SJSA1 (cell line): Measurements from ENCODE around the gene P2RX6. TPM values are rescaled to one million over a fixed set of nuclear protein-coding genes. Genes with fewer than 3 reads are reported as not detected.
"Not testable (repeated sequence)": the region's sequence is repeated elsewhere in the genome, so short reads cannot be mapped to it uniquely, and the experiment has no call there.

Source experiments
- DNase-seq, 2 experiments: peaks; one replicate each; pipeline ENCODE4 v3.0.0-alpha.2; 2015 to 2020; ENCODE audit warnings: low spot score in 2 of 2, low read depth in 1 of 2
- H3K27ac ChIP-seq: fragments of 250-450 bp; sonication (Bioruptor Pico); 2 replicates; pipeline ENCODE4 v1.5.1; 2020; ENCODE audit warnings: mild to moderate bottlenecking, moderate library complexity
- H3K27me3 ChIP-seq: fragments of 250-450 bp; sonication (Bioruptor Pico); replicated peaks from 2 replicates; pipeline ENCODE4 v1.5.1; 2020; ENCODE audit warnings: mild to moderate bottlenecking, moderate library complexity
- H3K36me3 ChIP-seq: fragments of 250-450 bp; sonication (Bioruptor Pico); 2 replicates; pipeline ENCODE4 v1.5.1; 2020; ENCODE audit warnings: mild to moderate bottlenecking
- H3K4me1 ChIP-seq: fragments of 250-450 bp; sonication (Bioruptor Pico); replicated peaks from 2 replicates; pipeline ENCODE4 v1.6.1; 2021; ENCODE audit warnings: mild to moderate bottlenecking
- H3K4me3 ChIP-seq: fragments of 250-450 bp; sonication (Bioruptor Pico); 2 replicates; pipeline ENCODE4 v1.5.1; 2020; ENCODE audit warnings: mild to moderate bottlenecking
- H3K9me3 ChIP-seq: fragments of 250-450 bp; sonication (Bioruptor Pico); replicated peaks from 2 replicates; pipeline ENCODE4 v1.5.1; 2020; ENCODE audit warnings: mild to moderate bottlenecking
- total RNA-seq: library from RNA; depleted of rRNA; stranded (reverse); fragments of >200 nt; shearing (Covaris generic); gene quantifications from 2 replicates; pipeline ENCODE4 v1.2.3, GENCODE V29; 2014

P2RX6 gene
- total RNA-seq, 1 experiment from 2014 or later = 0.05 TPM

DNA sequence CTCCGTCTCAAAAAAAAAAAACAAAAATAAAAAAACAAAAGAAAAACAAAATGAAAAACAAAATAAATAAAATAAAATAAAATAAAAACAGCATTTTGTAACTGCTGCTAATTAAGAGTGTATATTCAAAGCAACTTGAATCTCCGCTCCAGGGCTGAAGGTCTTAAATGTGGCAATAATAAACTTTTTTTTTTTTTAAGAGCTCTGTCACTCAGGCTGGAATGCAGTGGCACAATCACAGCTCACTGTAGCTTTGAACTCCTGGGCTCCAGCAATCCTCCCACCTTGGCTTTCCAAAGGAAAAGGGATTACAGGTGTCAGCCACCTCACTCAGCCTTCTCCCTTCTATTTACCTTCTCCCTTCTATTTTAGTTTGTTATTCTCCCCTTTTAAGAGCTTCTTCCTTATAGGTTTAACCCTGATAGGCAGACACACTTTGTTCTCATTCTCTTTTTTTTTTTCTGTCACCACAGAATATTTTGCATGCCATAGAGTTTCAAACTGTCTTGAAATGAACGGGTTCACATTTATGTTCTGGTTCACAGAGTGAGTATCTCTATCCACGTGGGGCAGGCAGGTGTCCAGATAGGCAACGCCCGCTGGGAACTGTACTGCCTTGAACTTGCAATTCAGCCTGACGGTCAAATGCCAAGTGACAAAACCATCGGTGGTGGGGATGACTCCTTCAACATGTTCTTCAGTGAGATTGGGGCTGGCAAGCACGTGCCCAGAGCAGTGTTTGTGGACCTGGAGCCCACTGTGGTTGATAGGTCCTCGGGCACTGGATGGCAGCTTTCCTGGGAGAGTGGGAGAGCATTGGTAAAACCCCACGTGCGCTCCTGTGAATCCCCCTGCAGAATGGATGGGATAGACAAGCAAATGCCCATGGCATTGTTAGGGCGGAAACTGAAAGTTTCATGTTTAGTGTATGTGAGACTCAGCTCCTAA is 50.2 kb downstream of the P2RX6 start:
- Histone ChIP-seq H3K4me3 (no peak overlapping the region), H3K27ac (no peak overlapping the region), H3K9me3 (no peaks in the 10 kb centered on the region), H3K27me3 (no peaks in the 10 kb centered on the region), H3K4me1 (no peaks in the 10 kb centered on the region), H3K36me3 (no peaks in the 10 kb centered on the region)
- no peak for DNase-seq

DNA sequence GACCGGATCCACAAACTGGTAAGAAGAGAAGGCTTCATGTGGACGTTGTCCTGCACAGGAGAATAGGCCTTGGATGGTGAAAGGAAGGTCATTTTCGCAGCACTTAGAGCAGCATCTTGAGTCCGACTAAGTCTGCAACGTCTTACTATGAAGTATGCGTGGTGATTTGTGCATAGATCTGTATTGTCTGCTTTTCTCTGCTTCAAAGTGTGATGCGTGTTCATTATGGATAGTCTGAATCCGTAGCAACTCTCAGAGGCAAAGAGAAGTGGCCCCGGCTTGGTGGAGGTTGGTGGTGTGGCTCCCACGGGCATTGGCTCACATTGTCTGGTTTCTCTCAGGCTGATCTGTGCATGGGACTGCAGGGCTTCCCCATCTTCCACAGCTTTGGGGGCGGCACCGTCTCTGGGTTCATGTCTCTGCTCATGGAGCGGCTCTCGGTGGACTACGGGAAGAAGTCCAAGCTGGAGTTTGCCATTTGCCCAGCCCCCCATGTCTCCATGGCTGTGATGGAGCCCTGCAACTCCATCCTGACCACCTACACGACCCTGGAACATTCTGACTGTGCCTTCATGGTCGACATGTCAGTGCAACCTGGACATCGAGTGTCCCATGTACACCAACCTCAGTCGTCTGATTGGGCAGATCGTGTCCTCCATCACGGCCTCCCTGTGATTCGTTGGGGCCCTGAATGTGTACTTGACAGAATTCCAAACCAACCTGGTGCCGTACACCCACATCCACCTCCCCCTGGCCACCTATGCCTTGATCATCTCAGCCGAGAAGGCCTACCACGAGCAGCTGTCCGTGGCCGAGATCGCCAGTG is 52.3 kb downstream of the P2RX6 start:
- no peaks in the 10 kb centered on the region for H3K27me3 ChIP-seq
- H3K9me3 ChIP-seq = peaks cover 6% of the 10 kb centered on the region; the same call in 1 of the 2 replicates
- DNase-seq = no peak
- no peak overlapping the region for H3K4me3 ChIP-seq
- H3K4me1 ChIP-seq = no peaks in the 10 kb centered on the region
- H3K27ac ChIP-seq = no peak overlapping the region
- H3K36me3 ChIP-seq = no peaks in the 10 kb centered on the region

DNA sequence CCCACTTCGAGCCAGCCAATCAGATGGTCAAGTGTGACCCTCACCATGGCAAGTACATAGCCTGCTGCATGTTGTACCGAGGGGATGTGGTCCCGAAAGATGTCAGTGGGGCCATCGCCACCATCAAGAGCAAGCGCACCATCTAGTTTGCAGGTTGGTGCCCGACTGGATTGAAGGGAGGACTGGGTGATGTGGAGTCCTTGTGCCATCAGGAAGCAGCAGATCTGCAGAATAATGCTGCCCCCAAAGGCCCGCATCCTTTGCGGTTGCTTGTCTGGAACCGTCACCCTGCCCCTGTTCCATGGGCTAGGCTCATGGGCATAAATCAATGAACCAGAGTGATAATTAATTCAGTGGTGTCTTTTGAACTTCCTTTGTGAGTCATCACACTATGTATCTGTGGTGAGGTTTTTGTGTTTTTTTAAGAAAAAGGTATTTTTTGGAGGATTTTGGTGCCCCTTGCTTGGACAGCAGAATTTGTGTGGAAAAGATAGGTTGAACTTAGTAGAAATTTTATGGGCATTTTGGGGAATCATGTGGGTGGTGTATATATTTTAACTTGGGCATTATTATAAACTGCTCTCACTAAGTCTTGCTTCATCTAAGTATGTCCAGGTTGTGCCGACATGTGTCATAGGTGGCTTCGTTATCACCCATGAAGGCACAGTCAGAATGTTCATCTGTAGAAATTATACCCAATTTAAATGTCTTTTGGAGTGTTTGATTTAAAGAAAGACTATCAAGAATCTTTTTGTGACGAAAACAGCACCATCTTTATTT is 53.1 kb downstream of the P2RX6 start:
- Histone ChIP-seq H3K27me3 (no peaks in the 10 kb centered on the region), H3K4me1 (no peaks in the 10 kb centered on the region), H3K9me3 (peaks cover 6% of the 10 kb centered on the region; the same call in 1 of the 2 replicates), H3K36me3 (no peaks in the 10 kb centered on the region), H3K27ac (no peak overlapping the region), H3K4me3 (no peak overlapping the region)
- no peak for DNase-seq

DNA sequence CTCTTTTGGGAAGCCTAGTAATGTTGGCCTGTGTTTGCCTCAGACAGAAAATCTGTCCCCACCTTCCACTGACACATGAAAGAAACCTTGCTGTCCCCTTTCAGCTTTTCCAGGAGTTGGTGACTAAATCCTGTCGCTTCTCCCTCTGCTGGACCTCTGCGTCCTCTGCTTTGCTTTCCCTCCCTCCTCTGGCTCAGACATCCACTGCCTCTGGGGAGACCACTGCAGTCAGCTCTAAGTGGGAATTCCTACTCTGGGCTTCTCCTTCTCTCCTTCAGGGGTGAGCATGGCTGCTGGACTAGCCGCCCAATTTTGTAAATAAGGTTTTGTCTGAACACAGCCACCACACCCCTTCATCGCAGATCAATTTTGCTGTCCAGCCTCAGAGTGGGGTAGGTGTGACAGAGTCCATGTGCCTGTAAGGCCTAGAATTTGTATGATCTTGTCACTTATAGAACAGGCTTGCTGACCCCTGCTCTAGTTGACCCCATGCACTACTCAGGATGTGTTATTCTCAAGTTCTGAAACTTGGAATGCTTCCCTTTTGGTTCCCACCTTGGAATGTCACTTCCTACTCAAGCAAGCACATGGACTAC is 53.8 kb downstream of the P2RX6 start:
- H3K4me1 ChIP-seq = no peaks in the 10 kb centered on the region
- H3K9me3 ChIP-seq = peaks cover 6% of the 10 kb centered on the region; the same call in 1 of the 2 replicates
- DNase-seq = no peak
- no peak overlapping the region for H3K27ac ChIP-seq
- no peak overlapping the region for H3K4me3 ChIP-seq
- H3K36me3 ChIP-seq = no peaks in the 10 kb centered on the region
- no peaks in the 10 kb centered on the region for H3K27me3 ChIP-seq

DNA sequence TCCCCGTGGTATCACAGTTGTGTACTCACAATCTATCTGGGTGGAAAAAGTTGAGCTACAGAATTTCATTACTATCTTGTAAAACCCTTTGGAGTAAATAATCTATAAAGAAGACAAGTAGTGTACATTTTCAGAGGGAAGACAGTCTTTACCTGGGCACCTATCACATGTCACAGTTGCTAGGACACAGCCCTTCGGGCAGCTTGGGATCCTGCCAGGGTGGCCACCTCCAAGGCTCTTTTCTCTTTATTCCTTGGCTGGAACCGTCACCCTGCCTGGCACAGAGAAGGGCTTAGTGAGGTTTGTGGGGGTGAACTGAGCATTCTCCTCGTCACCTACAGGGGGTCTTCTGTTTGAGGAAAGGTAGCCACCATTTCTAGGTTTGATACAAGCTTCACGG is 54.4 kb downstream of the P2RX6 start:
- H3K36me3 ChIP-seq = no peaks in the 10 kb centered on the region
- H3K9me3 ChIP-seq = peaks cover 6% of the 10 kb centered on the region; the same call in 1 of the 2 replicates
- H3K27ac ChIP-seq = no peak overlapping the region
- no peaks in the 10 kb centered on the region for H3K27me3 ChIP-seq
- no peak overlapping the region for H3K4me3 ChIP-seq
- no peaks in the 10 kb centered on the region; the same call in 1 of the 2 replicates for H3K4me1 ChIP-seq
- DNase-seq = no peak

DNA sequence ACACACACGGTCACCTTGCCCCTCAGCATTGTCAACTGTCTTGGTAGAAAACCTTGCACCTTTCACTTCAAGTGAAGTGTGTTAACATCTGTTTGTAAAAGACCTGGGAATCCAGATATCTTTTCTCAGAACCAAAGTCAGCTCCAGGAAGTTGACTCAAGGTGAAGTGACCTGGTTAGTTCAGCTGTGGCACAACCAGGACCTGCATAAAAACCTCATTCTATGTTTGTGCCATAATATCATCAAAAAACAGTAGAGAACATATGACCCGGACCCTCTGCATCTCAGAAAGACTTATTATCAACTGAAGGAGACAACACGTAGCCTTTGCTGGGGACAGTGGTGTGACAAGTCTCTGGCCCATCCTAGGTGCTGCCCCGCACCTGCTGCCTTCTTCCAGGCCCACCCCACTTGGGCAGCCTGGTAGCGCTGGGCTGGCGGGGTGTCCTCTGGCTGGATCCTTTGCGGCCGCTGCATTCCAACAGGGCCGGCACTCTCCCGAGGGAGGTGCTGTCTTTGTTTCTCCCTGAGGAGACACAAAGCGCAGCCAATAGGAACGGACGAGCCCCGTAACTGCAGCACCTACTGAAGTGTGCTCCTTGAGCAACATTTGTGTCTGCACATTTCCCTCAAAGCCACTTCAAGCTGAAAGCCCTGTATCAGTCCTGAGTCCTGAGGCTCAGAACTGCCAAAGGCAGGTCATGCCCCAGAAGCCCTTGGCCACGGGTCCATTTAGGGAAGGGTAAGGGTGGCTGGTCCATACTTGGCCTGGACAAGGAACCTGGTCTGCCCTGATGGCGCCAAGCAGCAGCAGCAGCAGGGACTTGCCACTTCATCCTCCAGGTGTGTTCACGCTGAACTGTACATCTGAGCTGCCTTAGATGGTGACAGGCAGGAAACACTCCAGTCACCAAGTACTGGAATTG is 56.0 kb downstream of the P2RX6 start:
- Histone ChIP-seq H3K9me3 (peaks cover 6% of the 10 kb centered on the region; the same call in 1 of the 2 replicates), H3K27ac (no peak overlapping the region), H3K36me3 (no peaks in the 10 kb centered on the region), H3K27me3 (no peaks in the 10 kb centered on the region), H3K4me3 (no peak overlapping the region), H3K4me1 (no peaks in the 10 kb centered on the region; the same call in 1 of the 2 replicates)
- DNase-seq = no peak

DNA sequence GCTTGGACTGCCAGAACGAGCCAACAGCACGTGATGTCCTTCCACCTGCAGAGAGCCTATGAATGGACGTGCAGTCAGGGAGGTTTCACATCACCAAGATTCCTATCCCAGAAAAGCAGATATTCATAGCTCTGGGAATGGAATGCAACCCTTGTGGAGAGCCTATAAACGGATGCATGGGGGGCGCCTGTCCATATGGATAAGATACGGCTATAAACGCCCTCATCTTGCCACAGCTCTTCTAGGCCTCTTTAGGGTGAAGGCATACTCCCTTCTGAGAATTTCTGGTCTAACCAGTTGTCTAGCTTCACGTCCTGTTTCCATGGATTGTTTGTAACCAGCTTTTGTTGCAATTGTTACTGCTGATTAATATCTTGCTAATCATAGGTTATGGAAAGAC is 56.8 kb downstream of the P2RX6 start:
- H3K27me3 ChIP-seq, H3K4me1 ChIP-seq, H3K36me3 ChIP-seq, H3K27ac ChIP-seq, H3K4me3 ChIP-seq, H3K9me3 ChIP-seq, DNase-seq: not testable (repeated sequence)

DNA sequence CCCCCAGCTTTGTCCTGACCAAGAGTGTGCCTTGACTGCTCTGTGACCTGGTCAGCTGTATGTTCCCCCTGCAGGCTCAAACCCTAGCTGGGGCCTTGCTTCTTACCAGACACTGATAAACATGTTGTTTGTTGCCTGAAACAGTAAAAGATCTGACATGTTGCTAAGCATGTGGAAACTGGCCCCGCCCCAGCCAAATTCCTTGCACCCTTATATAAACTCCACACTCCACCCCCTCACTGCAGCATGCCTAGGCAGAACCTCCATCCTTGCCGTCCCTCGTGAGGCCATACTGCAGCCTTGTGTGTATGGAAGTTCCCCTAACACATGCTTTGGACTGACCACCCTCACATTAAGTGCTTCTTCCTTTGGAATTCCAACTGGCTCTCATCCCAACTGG is 58.1 kb downstream of the P2RX6 start:
- no peak for DNase-seq

DNA sequence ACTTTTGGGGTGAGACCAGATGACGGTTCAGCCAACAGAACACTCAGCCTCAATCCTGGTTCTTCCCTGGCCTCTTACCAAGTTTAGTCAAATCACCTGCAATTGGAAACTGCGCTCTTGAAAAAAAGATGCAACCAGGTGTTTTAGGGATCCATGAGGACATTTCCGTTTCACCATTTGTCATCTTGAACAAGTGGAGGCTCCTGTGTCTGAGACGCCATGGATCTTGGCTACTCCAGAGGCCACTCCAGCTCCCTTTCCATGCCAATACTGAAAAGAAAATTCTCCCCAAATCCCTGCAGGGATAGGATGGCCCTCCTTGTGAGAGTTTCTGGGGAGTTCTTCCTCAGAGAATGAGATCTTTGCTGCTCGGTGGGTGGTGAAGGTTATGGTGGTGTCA is 58.5 kb downstream of the P2RX6 start:
- H3K4me3 ChIP-seq = no peak overlapping the region
- no peaks in the 10 kb centered on the region for H3K36me3 ChIP-seq
- no peaks in the 10 kb centered on the region for H3K27me3 ChIP-seq
- no peak overlapping the region for H3K27ac ChIP-seq
- no peaks in the 10 kb centered on the region; the same call in 1 of the 2 replicates for H3K4me1 ChIP-seq
- H3K9me3 ChIP-seq = peaks cover 6% of the 10 kb centered on the region; the same call in 1 of the 2 replicates
- DNase-seq = no peak

More for the DNA sequence above, 58.1 kb downstream of the P2RX6 start:
- no peaks in the 10 kb centered on the region for H3K27me3 ChIP-seq
- no peak overlapping the region for H3K27ac ChIP-seq
- H3K36me3 ChIP-seq = no peaks in the 10 kb centered on the region
- H3K4me1 ChIP-seq = no peaks in the 10 kb centered on the region; the same call in 1 of the 2 replicates
- H3K9me3 ChIP-seq = peaks cover 6% of the 10 kb centered on the region; the same call in 1 of the 2 replicates
- no peak overlapping the region for H3K4me3 ChIP-seq

DNA sequence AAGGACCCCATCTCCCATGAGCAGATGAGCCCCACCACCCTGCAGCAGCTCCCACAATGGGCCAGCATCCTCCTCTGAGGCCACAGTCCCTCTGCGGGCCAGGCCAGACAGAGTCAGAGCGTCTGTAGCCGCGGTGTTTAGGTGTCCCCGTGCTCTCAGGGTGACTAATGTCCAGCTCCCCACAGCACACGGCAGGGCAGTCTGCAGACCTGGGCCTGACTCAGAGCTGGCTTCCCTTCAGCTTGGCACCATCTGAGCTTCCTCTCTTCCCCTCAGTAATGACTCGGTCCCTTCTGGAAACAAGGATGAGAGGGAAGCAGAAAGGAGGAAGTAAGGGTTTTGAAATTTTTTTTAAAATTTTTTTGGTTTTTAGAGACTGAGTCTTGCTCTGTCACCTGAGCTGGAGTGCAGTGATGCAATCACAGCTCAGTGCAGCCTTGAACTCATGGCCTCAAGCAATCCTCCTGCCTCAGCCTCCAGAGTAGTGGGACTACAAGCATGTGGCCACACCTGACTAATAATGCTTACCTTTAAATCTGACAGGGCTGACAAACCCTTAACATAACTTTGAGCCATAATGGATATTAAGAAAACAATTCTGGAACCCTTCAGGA is 59.2 kb downstream of the P2RX6 start:
- Histone ChIP-seq H3K4me3 (no peak overlapping the region), H3K27me3 (no peaks in the 10 kb centered on the region), H3K4me1 (no peaks in the 10 kb centered on the region; the same call in 1 of the 2 replicates), H3K9me3 (peaks cover 6% of the 10 kb centered on the region; the same call in 1 of the 2 replicates), H3K36me3 (no peaks in the 10 kb centered on the region), H3K27ac (no peak overlapping the region)
- DNase-seq = no peak

DNA sequence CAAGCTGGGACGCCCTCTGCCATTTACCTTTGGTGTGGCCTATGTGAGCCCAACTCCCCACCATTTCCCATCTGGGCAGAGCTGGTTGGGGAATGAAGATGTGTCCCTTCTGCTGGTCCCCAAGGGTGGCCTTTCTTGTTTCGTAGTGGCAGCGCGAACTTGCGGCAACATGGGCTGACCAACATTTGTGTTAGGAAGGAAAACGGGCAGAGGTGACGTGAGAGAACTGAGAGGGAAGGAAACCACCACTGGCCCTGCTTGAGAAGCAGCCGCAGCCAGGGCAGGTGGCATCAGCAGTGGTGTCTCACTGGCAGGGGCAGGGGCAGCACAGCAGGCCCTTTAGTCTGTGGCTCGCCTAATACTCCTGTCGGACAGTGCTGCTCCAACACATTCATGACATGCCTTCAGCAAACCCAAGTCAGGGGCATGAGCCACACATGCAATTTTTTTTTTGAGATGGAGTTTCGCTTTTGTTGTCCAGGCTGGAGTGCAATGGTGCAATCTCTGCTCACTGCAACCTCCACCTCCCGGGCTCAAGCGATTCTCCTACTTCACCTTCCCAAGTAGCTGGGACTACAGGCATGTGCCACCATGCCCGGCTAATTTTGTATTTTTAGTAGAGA is 60.7 kb downstream of the P2RX6 start:
- Histone ChIP-seq H3K9me3 (peaks cover 6% of the 10 kb centered on the region; the same call in 1 of the 2 replicates), H3K4me1 (no peaks in the 10 kb centered on the region; the same call in 1 of the 2 replicates), H3K36me3 (no peaks in the 10 kb centered on the region), H3K27me3 (no peaks in the 10 kb centered on the region), H3K27ac (no peak overlapping the region), H3K4me3 (no peak overlapping the region)
- no peak for DNase-seq
